AG09309 (cell line): ENCODE results near the gene RXFP3.
A peak's percentile ranks its signal among the peaks of the same experiment; 100 is the strongest.

ENCODE experiments used
- DNase-seq: peaks from one replicate; pipeline ENCODE4 v3.0.0-alpha.2; 2010; ENCODE audit warnings: low read depth
- H3K4me3 ChIP-seq: 2 replicates; pipeline ENCODE4 v1.5.1; 2011; ENCODE audit warnings: mild to moderate bottlenecking, low read depth, low read length, moderate library complexity; ENCODE audit not compliant: control insufficient read depth
- TF ChIP-seq, protein P1 (sequence below): IDR thresholded peaks from 2 replicates; pipeline ENCODE4 v1.5.1; 2011; ENCODE audit warnings: mild to moderate bottlenecking, low read depth, low read length, inconsistent platforms; ENCODE audit not compliant: insufficient read depth, control insufficient read depth; ENCODE audit errors: missing control alignments

The RXFP3 gene

DNA sequence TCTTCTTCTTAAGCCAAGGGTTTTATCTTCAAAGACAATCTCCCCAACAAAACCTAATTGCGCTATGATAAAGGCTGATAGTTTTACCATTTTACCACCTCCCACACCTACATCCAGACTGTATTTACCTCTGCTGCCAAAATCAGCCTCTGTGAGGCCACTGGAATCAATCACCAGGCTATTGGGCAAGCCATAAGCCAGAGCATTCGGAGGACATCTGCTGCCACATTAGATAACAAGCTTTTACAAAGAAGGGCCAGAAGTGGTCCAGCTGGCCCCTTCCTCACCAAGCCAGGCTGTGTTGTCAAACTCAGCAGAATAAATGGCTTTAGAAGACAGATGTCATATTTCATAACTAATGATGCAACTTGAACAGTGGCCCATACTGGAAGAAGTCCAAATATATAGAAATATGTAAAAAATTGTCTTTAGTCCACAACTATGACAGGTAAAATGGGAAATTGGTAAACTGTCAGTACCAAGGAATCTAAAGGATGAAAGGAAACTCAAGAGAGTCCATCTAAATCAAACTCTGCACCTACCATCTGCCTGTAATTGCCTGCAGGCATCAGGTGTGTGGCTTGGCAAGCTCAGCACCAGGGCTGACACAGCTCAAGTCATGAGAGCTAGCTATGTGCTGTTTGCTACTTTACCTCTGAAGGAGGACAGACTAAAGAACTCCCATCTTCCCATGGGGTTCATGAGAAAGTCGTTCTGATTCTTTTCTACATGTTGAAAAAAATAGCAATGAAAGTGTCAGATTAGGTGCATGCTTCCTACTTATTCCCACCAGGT is 32.2 kb downstream of the RXFP3 start:
- DNase-seq = no peak
- TF ChIP-seq, protein P1, sequence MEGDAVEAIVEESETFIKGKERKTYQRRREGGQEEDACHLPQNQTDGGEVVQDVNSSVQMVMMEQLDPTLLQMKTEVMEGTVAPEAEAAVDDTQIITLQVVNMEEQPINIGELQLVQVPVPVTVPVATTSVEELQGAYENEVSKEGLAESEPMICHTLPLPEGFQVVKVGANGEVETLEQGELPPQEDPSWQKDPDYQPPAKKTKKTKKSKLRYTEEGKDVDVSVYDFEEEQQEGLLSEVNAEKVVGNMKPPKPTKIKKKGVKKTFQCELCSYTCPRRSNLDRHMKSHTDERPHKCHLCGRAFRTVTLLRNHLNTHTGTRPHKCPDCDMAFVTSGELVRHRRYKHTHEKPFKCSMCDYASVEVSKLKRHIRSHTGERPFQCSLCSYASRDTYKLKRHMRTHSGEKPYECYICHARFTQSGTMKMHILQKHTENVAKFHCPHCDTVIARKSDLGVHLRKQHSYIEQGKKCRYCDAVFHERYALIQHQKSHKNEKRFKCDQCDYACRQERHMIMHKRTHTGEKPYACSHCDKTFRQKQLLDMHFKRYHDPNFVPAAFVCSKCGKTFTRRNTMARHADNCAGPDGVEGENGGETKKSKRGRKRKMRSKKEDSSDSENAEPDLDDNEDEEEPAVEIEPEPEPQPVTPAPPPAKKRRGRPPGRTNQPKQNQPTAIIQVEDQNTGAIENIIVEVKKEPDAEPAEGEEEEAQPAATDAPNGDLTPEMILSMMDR = no peak
- H3K4me3 ChIP-seq = no peak overlapping the region

- no peak for DNase-seq
- TF ChIP-seq, protein P1 = peak; percentile 89
- H3K4me3 ChIP-seq = no peak overlapping the region
Measured at GRCh38 chr5:33969572-33970452, 33.6 kb downstream of the RXFP3 start.

- TF ChIP-seq, protein P1 = no peak
- no peak for DNase-seq
- H3K4me3 ChIP-seq = no peak overlapping the region
Measured at GRCh38 chr5:33973271-33973670, 37.1 kb downstream of the RXFP3 start.

- DNase-seq = no peak
- no peak overlapping the region for H3K4me3 ChIP-seq
- TF ChIP-seq, protein P1 = no peak
Measured at GRCh38 chr5:33975852-33976251, 39.7 kb downstream of the RXFP3 start.

DNA sequence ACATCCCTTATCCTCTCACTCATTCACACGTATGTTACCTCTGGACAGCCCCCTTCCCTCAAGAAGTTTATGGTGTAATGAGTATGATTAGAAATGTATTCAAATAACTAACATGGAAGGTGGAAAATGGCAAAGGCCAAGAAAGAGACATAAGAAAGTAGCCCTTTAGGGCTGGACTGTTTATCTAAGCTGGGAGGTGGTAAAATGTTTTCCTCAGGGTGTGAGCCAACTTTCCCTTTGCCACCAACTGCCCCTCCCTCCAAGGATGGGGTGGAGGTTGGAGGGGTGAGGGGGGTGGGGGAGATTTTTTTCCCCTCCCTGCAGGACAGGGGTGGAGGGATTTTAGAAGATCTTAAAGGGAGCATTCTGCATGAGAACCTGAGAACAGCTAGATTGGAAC is 40.1 kb downstream of the RXFP3 start:
- TF ChIP-seq, protein P1 = no peak

GRCh38 chr5:33978306-33978705 is 42.1 kb downstream of the RXFP3 start:
- no peak for DNase-seq
- H3K4me3 ChIP-seq = no peak overlapping the region

More for the DNA sequence above, 40.1 kb downstream of the RXFP3 start:
- no peak overlapping the region for H3K4me3 ChIP-seq
- no peak for DNase-seq

More at GRCh38 chr5:33978306-33978705, 42.1 kb downstream of the RXFP3 start:
- TF ChIP-seq, protein P1 = no peak
